Prostate gland (tissue), 2 donors: ENCODE measurements around the gene IFT43. TPM values are rescaled to one million over a fixed set of nuclear protein-coding genes. Genes with fewer than 3 reads are reported as not detected.

Source experiments
- DNase-seq: peaks from one replicate; pipeline ENCODE4 v3.0.0-alpha.2; 2019; ENCODE audit warnings: low spot score
- H3K27ac ChIP-seq, 2 donors: fragments of 200-600 bp; sonication (generic); 2 replicates each; pipeline ENCODE4 v1.5.1; 2017 to 2019
- H3K27me3 ChIP-seq: fragments of 200-600 bp; sonication (generic); replicated peaks from 2 replicates; pipeline ENCODE4 v1.5.1; 2019; ENCODE audit not compliant: insufficient read depth
- H3K36me3 ChIP-seq, 2 donors: fragments of 200-600 bp; sonication (generic); 1 replicate in 1 of 2; 2 replicates in 1 of 2; pipeline versions ENCODE4 v1.5.1 to v1.8.1; 2017 to 2019
- H3K4me1 ChIP-seq: fragments of 200-600 bp; sonication (generic); replicated peaks from 2 replicates; pipeline ENCODE4 v1.5.1; 2019
- H3K4me3 ChIP-seq, 2 donors: fragments of 200-600 bp; sonication (generic); 2 replicates each; pipeline ENCODE4 v1.5.1; 2017 to 2019
- H3K9me3 ChIP-seq: fragments of 200-600 bp; sonication (generic); 2 replicates; pipeline ENCODE4 v1.5.1; 2017
- POLR2A ChIP-seq: fragments of 450-650 bp; IDR thresholded peaks from one replicate; pipeline ENCODE4 v1.6.1; 2016; ENCODE audit warnings: antibody characterized with exemption, mild to moderate bottlenecking
- POLR2AphosphoS5 ChIP-seq: sonication (generic); formaldehyde crosslinking; IDR thresholded peaks from one replicate; pipeline ENCODE4 v1.6.1; 2017; ENCODE audit warnings: antibody characterized with exemption
- WGBS: methylation state at CpG from one replicate; pipeline ENCODE4 v1.1.5; 2018; 5-methylcytosine and 5-hydroxymethylcytosine counted together
- intact Hi-C: fragments of 100-400 bp; cut with DNase I; formaldehyde crosslinking; loops from one replicate; pipeline ENCODE4 v1.14.2; 2022
- total RNA-seq, 2 donors: library from RNA; depleted of rRNA; stranded (reverse); fragments of >200 nt; gene quantifications; one replicate each; pipeline ENCODE4 v1.1.0, GENCODE V29; 2016
- TF ChIP-seq, protein P1 (sequence below), 4 experiments: fragments of 200-600 bp in 2 of 4; fragments of 450-650 bp in 2 of 4; sonication (generic) in 2 of 4; IDR thresholded peaks; 1 replicate in 3 of 4; 2 replicates in 1 of 4; pipeline ENCODE4 v1.5.1; 2016 to 2019; ENCODE audit warnings: antibody characterized with exemption in 4 of 4, mild to moderate bottlenecking in 2 of 4, moderate library complexity in 2 of 4

The IFT43 gene
- total RNA-seq, 2 donors from 2014 or later: 43.1 to 55.9 TPM

DNA sequence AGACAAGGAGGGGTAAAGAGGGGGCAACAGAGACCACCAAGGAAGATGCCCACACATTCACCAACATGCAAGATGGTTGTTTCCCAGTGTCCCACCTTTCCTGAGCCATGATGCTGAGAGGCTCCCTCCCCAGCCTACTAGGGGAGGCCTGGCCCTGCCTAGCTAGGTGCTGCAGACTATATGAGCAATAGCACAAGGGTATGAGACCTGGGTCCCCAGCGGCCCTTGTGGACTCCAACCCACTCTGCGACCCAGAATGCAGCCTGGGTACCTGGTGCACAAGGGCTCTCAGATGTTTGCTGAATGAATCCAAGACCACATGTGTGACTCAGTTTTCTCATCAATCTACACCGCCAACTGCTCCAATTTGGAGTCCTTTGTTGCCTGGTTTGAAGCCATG, 17.7 kb upstream of the IFT43 start:
- DNase-seq: no peak
- no peak overlapping the region for H3K27ac ChIP-seq
- 90% methylated on average over 3 of the region's 3 CpGs for WGBS
- no peaks in the 10 kb centered on the region for H3K27me3 ChIP-seq
- H3K4me1 ChIP-seq: no peaks in the 10 kb centered on the region
- no peaks in the 10 kb centered on the region for H3K9me3 ChIP-seq
- TF ChIP-seq POLR2AphosphoS5: no peak
- no peak for TF ChIP-seq POLR2A
- TF ChIP-seq, protein P1, sequence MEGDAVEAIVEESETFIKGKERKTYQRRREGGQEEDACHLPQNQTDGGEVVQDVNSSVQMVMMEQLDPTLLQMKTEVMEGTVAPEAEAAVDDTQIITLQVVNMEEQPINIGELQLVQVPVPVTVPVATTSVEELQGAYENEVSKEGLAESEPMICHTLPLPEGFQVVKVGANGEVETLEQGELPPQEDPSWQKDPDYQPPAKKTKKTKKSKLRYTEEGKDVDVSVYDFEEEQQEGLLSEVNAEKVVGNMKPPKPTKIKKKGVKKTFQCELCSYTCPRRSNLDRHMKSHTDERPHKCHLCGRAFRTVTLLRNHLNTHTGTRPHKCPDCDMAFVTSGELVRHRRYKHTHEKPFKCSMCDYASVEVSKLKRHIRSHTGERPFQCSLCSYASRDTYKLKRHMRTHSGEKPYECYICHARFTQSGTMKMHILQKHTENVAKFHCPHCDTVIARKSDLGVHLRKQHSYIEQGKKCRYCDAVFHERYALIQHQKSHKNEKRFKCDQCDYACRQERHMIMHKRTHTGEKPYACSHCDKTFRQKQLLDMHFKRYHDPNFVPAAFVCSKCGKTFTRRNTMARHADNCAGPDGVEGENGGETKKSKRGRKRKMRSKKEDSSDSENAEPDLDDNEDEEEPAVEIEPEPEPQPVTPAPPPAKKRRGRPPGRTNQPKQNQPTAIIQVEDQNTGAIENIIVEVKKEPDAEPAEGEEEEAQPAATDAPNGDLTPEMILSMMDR (IDR thresholded peaks at IDR 0.05): no peak
- intact Hi-C loops: no loop called here
- H3K36me3 ChIP-seq: peaks cover 0 to 8% of the 10 kb centered on the region in 2 donors
- no peak overlapping the region for H3K4me3 ChIP-seq

DNA sequence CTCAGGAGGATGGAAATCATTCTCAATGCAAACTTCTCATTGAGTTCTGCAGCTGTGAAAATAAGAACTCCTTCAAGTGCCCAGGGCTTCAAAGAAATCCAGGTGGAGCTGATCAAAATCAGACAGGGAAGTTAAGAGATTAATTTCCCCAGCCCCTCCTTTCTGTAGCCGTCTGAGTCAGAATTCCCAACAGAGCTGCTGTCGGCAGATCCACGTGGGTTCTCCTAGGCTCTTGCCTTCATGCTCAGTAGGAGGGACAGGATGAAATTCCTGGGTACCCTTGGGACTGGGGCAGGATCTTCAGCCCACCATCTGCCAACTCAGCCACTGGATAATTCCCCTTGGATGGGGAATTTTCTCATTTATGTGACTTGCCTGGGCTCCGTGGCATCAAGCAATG, 17.1 kb upstream of the IFT43 start:
- Histone ChIP-seq H3K27me3 (no peaks in the 10 kb centered on the region), H3K27ac (peak overlapping the region in 1 of 2 donors; percentile 34), H3K4me3 (no peak overlapping the region), H3K4me1 (no peaks in the 10 kb centered on the region), H3K36me3 (peaks cover 0 to 3% of the 10 kb centered on the region in 2 donors), H3K9me3 (no peaks in the 10 kb centered on the region)
- no peak for TF ChIP-seq POLR2A
- TF ChIP-seq, protein P1 (IDR thresholded peaks at IDR 0.05): no peak
- intact Hi-C loops: no loop called here
- no peak for DNase-seq
- WGBS: 25% methylated on average over 4 of the region's 4 CpGs

DNA sequence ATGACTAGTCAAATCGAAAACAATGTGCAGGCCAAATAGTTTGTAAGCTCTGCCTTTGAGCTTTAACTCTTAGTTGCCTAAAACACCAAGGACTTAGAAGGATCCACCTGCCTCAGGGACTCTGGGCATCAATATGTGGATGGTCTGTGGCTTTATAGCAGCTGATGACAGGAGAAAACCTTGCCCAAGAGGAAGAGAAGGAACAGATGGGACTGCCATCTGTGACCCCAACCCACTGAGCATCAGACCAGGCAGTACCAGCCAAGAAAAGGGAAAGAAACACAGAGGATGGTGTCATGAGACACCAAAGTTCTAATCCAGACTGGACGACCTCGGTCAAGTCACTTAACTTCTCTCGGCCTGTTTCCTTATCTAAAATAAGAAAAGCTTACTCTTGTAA, 16.4 kb upstream of the IFT43 start:
- TF ChIP-seq POLR2A (no peak), POLR2AphosphoS5 (no peak)
- TF ChIP-seq, protein P1 (IDR thresholded peaks at IDR 0.05): no peak
- intact Hi-C loops: no loop called here
- DNase-seq: no peak
- H3K36me3 ChIP-seq: no peaks in the 10 kb centered on the region
- WGBS: 66% methylated on average over 4 of the region's 4 CpGs
- peak overlapping the region in 1 of 2 donors; percentile 34 for H3K27ac ChIP-seq
- H3K4me3 ChIP-seq: no peak overlapping the region
- H3K4me1 ChIP-seq: no peaks in the 10 kb centered on the region
- no peaks in the 10 kb centered on the region for H3K27me3 ChIP-seq
- no peaks in the 10 kb centered on the region for H3K9me3 ChIP-seq

DNA sequence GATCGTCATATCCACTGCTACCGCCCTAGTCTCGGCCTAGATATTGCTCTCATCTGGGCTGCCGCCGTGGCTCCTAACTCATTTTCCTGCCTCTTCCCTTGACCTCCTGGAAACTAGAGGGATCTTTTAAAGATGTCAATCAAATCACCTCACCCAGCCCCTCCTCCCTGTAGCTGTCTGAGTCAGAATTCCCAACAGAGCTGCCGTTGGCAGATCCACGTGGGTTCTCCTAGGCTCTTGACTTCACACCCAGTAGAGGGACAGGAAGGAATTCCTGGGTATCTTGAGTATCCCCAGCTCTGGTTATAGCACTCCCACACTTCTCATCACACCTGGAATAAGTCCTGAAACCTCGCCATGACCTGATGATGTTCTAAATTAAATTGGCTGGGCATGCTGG, 15.7 kb upstream of the IFT43 start:
- no peak for TF ChIP-seq POLR2AphosphoS5
- no peak for TF ChIP-seq POLR2A
- TF ChIP-seq, protein P1 (IDR thresholded peaks at IDR 0.05): no peak
- H3K36me3 ChIP-seq: no peaks in the 10 kb centered on the region
- H3K27me3 ChIP-seq: no peaks in the 10 kb centered on the region
- intact Hi-C loops: no loop called here
- H3K4me3 ChIP-seq: no peak overlapping the region
- H3K9me3 ChIP-seq: no peaks in the 10 kb centered on the region
- WGBS: 74% methylated on average over 8 of the region's 8 CpGs
- H3K4me1 ChIP-seq: no peaks in the 10 kb centered on the region
- no peak for DNase-seq
- no peak overlapping the region for H3K27ac ChIP-seq

DNA sequence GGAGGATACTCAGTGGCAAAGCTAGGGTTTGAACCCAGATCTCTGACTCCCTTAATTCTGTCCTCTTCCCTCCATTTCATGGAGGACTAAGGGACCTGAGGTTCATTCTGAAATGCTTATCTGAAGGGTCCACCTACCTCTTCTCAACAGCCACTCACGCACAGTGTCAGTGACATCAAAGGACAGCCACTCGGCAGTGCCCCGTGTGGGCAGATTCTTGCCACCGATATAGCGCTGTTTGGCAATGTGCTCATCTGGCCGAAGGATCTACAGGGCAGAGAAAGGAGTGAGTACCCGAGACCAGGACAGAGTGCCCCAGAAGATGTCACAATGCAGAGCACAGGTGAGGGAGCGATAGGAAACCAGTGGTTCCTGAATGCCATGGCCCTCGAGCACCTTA, 14.6 kb upstream of the IFT43 start:
- intact Hi-C loops: no loop called here
- no peaks in the 10 kb centered on the region for H3K36me3 ChIP-seq
- TF ChIP-seq, protein P1 (IDR thresholded peaks at IDR 0.05): no peak
- TF ChIP-seq POLR2A (no peak), POLR2AphosphoS5 (no peak)
- H3K27ac ChIP-seq: no peak overlapping the region
- WGBS: 94% methylated on average over 9 of the region's 9 CpGs
- DNase-seq: no peak
- H3K27me3 ChIP-seq: no peaks in the 10 kb centered on the region
- H3K4me3 ChIP-seq: no peak overlapping the region
- no peaks in the 10 kb centered on the region for H3K4me1 ChIP-seq
- no peaks in the 10 kb centered on the region for H3K9me3 ChIP-seq
